Measurements from ENCODE around the gene C1QTNF4.
"Not testable (repeated sequence)": the region's sequence is repeated elsewhere in the genome, so short reads cannot be mapped to it uniquely, and the experiment has no call there.

C1QTNF4 gene

GRCh38 chr11:47593934-47594855 lies at the start of gene C1QTNF4:
Gene C1QTNF4 (minus strand): TSS chr11:47594411. CDS start chr11:47590810, 3,601 bp downstream.
- FAIRE-seq = no peak

GRCh38 chr11:47642099-47642855 lies 48.1 kb upstream of the C1QTNF4 start, which contains the start of gene MTCH2:
Gene MTCH2 (minus strand): TSS chr11:47642559. CDS start chr11:47642465, 94 bp downstream.
- FAIRE-seq = no peak

GRCh38 chr11:47641600-47642098 lies 47.4 kb upstream of the C1QTNF4 start:
- FAIRE-seq = no peak

- not testable (repeated sequence) for FAIRE-seq
These were observed 46.3 kb upstream of the C1QTNF4 start for GRCh38 chr11:47640506-47640905.

- FAIRE-seq = not testable (repeated sequence)
These were observed 42.1 kb upstream of the C1QTNF4 start for GRCh38 chr11:47636331-47636730.

GRCh38 chr11:47631473-47631872 lies 37.3 kb upstream of the C1QTNF4 start:
- no peak for FAIRE-seq

GRCh38 chr11:47628026-47628425 lies 33.8 kb upstream of the C1QTNF4 start:
- FAIRE-seq = no peak

GRCh38 chr11:47626234-47626633 lies 32.0 kb upstream of the C1QTNF4 start:
- no peak for FAIRE-seq

GRCh38 chr11:47620836-47621378 lies 26.7 kb upstream of the C1QTNF4 start:
- FAIRE-seq = no peak

- no peak for FAIRE-seq
These were observed 23.2 kb upstream of the C1QTNF4 start for GRCh38 chr11:47617417-47617809.

- FAIRE-seq = no peak
These were observed 22.7 kb upstream of the C1QTNF4 start for GRCh38 chr11:47616726-47617416.

GRCh38 chr11:47615249-47615648 lies 21.0 kb upstream of the C1QTNF4 start:
- no peak for FAIRE-seq

- FAIRE-seq = no peak
These were observed 17.2 kb upstream of the C1QTNF4 start for GRCh38 chr11:47611348-47611794.

- FAIRE-seq = no peak
These were observed 15.5 kb upstream of the C1QTNF4 start for GRCh38 chr11:47609675-47610074.

GRCh38 chr11:47607380-47607779 lies 13.2 kb upstream of the C1QTNF4 start:
- FAIRE-seq = no peak

- FAIRE-seq = no peak
These were observed 12.5 kb upstream of the C1QTNF4 start for GRCh38 chr11:47606731-47607130.

GRCh38 chr11:47605921-47606320 lies 11.7 kb upstream of the C1QTNF4 start:
- FAIRE-seq = no peak

GRCh38 chr11:47603295-47603694 lies 9.1 kb upstream of the C1QTNF4 start:
- no peak for FAIRE-seq

- FAIRE-seq = no peak
These were observed 5.7 kb upstream of the C1QTNF4 start for GRCh38 chr11:47599902-47600301.

- FAIRE-seq = no peak
These were observed 1.8 kb upstream of the C1QTNF4 start for GRCh38 chr11:47595967-47596366.

- no peak for FAIRE-seq
These were observed 818 bp upstream of the C1QTNF4 start for GRCh38 chr11:47595029-47595428.

GRCh38 chr11:47593492-47593933 lies 698 bp downstream of the C1QTNF4 start:
- no peak for FAIRE-seq

All from A204.1 (cell line).